GM12891 (cell line): ENCODE results near the gene SLC12A6.

ENCODE experiments used
- PAX5 ChIP-seq: IDR thresholded peaks from 2 replicates; pipeline ENCODE4 v1.6.1; 2011; ENCODE audit warnings: low read length, moderate library complexity, mild to moderate bottlenecking; ENCODE audit not compliant: insufficient read depth, severe bottlenecking
- POLR2A ChIP-seq: IDR thresholded peaks from 2 replicates; pipeline ENCODE4 v1.6.1; 2011; ENCODE audit warnings: low read depth, low read length, control low read depth
- POLR2AphosphoS5 ChIP-seq: IDR thresholded peaks from 2 replicates; pipeline ENCODE4 v1.6.1; 2011; ENCODE audit warnings: low read depth, low read length, control low read depth
- POU2F2 ChIP-seq: IDR thresholded peaks from 2 replicates; pipeline ENCODE4 v1.6.1; 2011; ENCODE audit warnings: low read depth, mild to moderate bottlenecking, control low read depth, low read length, moderate library complexity
- SPI1 ChIP-seq: IDR thresholded peaks from 2 replicates; pipeline ENCODE4 v1.6.1; 2011; ENCODE audit warnings: low read depth, low read length, control low read depth
- TAF1 ChIP-seq: IDR thresholded peaks from 2 replicates; pipeline ENCODE4 v1.6.1; 2011; ENCODE audit warnings: low read depth, low read length, control low read depth

- TF ChIP-seq POLR2A: no peak
- no peak for TF ChIP-seq SPI1
- no peak for TF ChIP-seq TAF1
- TF ChIP-seq POLR2AphosphoS5: no peak
- TF ChIP-seq POU2F2: no peak
- no peak for TF ChIP-seq PAX5
These were observed 151.9 kb downstream of the SLC12A6 start for GRCh38 chr15:34185666-34186065.
